ENCODE measurements around the gene EP300. TPM values are rescaled to one million over a fixed set of nuclear protein-coding genes. Genes with fewer than 3 reads are reported as not detected.

The EP300 gene
- polyA plus RNA-seq, 1 donor from 2014 or later, result 13.9 TPM

- Histone ChIP-seq H3F3A (ENCODE audit: insufficient read depth, low read length, poor library complexity, severe bottlenecking) (no peaks in the 10 kb centered on the region), H4K20me1 (ENCODE audit: insufficient read depth) (no peaks in the 10 kb centered on the region), H3K27me3 (ENCODE audit: insufficient read depth, low read depth, low read length) (no peaks in the 10 kb centered on the region), H3K9me3 (ENCODE audit: low read length) (no peaks in the 10 kb centered on the region), H3K4me2 (ENCODE audit: low read length) (no peak overlapping the region), H3K36me3 (ENCODE audit: insufficient read depth, low read length) (no peaks in the 10 kb centered on the region), H3K79me2 (replicated peaks; ENCODE audit: insufficient read depth, low read length) (no peaks in the 10 kb centered on the region), H3K9me2 (ENCODE audit: insufficient read depth, low read length) (no peaks in the 10 kb centered on the region), H3K9ac (ENCODE audit: low read length) (no peak overlapping the region), H3K4me3 (ENCODE audit: low read length) (no peak overlapping the region), H3K27ac (ENCODE audit: low read length) (no peak overlapping the region), H2AFZ (ENCODE audit: low read depth, low read length) (no peak overlapping the region)
- TF ChIP-seq RAD21 (conservative IDR thresholded peaks at IDR 0.05) (no peak), POLR2AphosphoS5 (IDR thresholded peaks at IDR 0.05) (no peak), EZH2 (IDR thresholded peaks at IDR 0.05; ENCODE audit: borderline replicate concordance, insufficient read depth, low read length, poor library complexity, severe bottlenecking) (no peak), CTCF (IDR thresholded peaks at IDR 0.05; ENCODE audit: poor library complexity, severe bottlenecking) (no peak), TAF1 (IDR thresholded peaks at IDR 0.05; ENCODE audit: low read depth) (no peak), EP300 (conservative IDR thresholded peaks at IDR 0.05; ENCODE audit: poor library complexity, severe bottlenecking) (no peak), SMC3 (conservative IDR thresholded peaks at IDR 0.05; ENCODE audit: poor library complexity) (no peak), MXI1 (conservative IDR thresholded peaks at IDR 0.05; ENCODE audit: poor library complexity, severe bottlenecking) (no peak)
- TF ChIP-seq, protein P1, sequence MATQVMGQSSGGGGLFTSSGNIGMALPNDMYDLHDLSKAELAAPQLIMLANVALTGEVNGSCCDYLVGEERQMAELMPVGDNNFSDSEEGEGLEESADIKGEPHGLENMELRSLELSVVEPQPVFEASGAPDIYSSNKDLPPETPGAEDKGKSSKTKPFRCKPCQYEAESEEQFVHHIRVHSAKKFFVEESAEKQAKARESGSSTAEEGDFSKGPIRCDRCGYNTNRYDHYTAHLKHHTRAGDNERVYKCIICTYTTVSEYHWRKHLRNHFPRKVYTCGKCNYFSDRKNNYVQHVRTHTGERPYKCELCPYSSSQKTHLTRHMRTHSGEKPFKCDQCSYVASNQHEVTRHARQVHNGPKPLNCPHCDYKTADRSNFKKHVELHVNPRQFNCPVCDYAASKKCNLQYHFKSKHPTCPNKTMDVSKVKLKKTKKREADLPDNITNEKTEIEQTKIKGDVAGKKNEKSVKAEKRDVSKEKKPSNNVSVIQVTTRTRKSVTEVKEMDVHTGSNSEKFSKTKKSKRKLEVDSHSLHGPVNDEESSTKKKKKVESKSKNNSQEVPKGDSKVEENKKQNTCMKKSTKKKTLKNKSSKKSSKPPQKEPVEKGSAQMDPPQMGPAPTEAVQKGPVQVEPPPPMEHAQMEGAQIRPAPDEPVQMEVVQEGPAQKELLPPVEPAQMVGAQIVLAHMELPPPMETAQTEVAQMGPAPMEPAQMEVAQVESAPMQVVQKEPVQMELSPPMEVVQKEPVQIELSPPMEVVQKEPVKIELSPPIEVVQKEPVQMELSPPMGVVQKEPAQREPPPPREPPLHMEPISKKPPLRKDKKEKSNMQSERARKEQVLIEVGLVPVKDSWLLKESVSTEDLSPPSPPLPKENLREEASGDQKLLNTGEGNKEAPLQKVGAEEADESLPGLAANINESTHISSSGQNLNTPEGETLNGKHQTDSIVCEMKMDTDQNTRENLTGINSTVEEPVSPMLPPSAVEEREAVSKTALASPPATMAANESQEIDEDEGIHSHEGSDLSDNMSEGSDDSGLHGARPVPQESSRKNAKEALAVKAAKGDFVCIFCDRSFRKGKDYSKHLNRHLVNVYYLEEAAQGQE (IDR thresholded peaks at IDR 0.05; ENCODE audit: borderline replicate concordance), result no peak
Observed at GRCh38 chr22:41074466-41074865, 17.9 kb upstream of the EP300 start.

DNA sequence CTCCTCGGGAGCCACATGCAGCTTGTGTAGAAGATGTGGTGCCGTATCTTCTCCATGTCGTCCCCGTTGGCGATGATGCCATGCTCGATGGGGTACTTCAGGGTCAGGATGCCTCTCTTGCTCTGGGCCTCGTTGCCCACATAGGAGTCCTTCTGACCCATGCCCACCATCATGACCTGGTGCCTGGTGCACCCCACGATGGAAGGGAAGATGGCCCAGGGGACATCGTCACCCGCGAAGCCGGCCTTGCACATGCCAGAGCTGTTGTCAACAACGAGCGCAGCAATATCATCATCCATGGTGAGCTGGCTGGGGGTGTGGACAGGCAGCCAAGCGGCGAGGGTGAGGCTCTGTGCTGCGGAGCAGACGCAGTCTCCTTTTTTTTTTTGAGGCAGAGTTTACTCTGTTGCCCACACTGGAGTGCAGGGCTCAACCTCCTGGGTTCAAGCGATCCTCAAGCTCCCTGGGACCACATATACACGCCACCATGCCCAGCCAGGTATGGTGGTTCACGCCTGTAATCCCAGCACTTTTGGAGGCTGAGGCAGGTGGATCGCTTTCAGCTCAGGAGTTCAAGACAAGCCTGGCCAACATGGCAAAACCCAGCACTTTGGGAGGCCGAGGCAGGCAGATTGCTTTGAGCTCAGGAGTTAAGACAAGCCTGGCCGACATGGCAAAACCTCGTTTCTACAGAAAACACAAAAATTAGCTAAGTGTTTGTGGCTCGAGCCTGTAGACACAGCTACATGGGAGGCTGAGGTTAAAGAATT is 17.3 kb upstream of the EP300 start:
- H3K27ac ChIP-seq (ENCODE audit: low read length), result no peak overlapping the region
- no peaks in the 10 kb centered on the region for H3K27me3 ChIP-seq (ENCODE audit: insufficient read depth, low read depth, low read length)
- no peaks in the 10 kb centered on the region for H3K36me3 ChIP-seq (ENCODE audit: insufficient read depth, low read length)
- no peak overlapping the region for H3K9ac ChIP-seq (ENCODE audit: low read length)
- no peaks in the 10 kb centered on the region for H3K79me2 ChIP-seq (replicated peaks; ENCODE audit: insufficient read depth, low read length)
- no peaks in the 10 kb centered on the region for H3K9me3 ChIP-seq (ENCODE audit: low read length)
- H3K9me2 ChIP-seq (ENCODE audit: insufficient read depth, low read length), result no peaks in the 10 kb centered on the region
- H3K4me2 ChIP-seq (ENCODE audit: low read length), result no peak overlapping the region
- H4K20me1 ChIP-seq (ENCODE audit: insufficient read depth), result no peaks in the 10 kb centered on the region
- no peak for TF ChIP-seq TAF1 (IDR thresholded peaks at IDR 0.05; ENCODE audit: low read depth)
- TF ChIP-seq CTCF (IDR thresholded peaks at IDR 0.05; ENCODE audit: poor library complexity, severe bottlenecking), result no peak
- TF ChIP-seq SMC3 (conservative IDR thresholded peaks at IDR 0.05; ENCODE audit: poor library complexity), result no peak
- no peak for TF ChIP-seq POLR2AphosphoS5 (IDR thresholded peaks at IDR 0.05)
- no peak for TF ChIP-seq EZH2 (IDR thresholded peaks at IDR 0.05; ENCODE audit: borderline replicate concordance, insufficient read depth, low read length, poor library complexity, severe bottlenecking)
- no peak for TF ChIP-seq MXI1 (conservative IDR thresholded peaks at IDR 0.05; ENCODE audit: poor library complexity, severe bottlenecking)
- TF ChIP-seq RAD21 (conservative IDR thresholded peaks at IDR 0.05), result no peak
- no peak for TF ChIP-seq EP300 (conservative IDR thresholded peaks at IDR 0.05; ENCODE audit: poor library complexity, severe bottlenecking)
- TF ChIP-seq, protein P1 (IDR thresholded peaks at IDR 0.05; ENCODE audit: borderline replicate concordance), result no peak
- H2AFZ ChIP-seq (ENCODE audit: low read depth, low read length), result no peak overlapping the region
- no peaks in the 10 kb centered on the region for H3F3A ChIP-seq (ENCODE audit: insufficient read depth, low read length, poor library complexity, severe bottlenecking)
- no peak overlapping the region for H3K4me3 ChIP-seq (ENCODE audit: low read length)
